AG04449 (cell line): ENCODE data around the gene EIF3K.

ENCODE experiments used
- CTCF ChIA-PET: fragments of 350-600 bp; formaldehyde crosslinking; extraction: SDS; loops from one replicate; lab custom pipeline; 2021; ENCODE audit warnings: antibody characterized with exemption; lab: Yijun Ruan, JAX
- POLR2A ChIA-PET: fragments of 400-600, 350-600 bp; formaldehyde crosslinking; extraction: SDS; loops from one replicate; lab custom pipeline; 2020; ENCODE audit warnings: antibody characterized with exemption, inconsistent platforms; lab: Yijun Ruan, JAX
- DNase-seq: peaks from one replicate; pipeline ENCODE4 v3.0.0-alpha.2; 2010; ENCODE audit warnings: low read depth, low spot score
- H3K4me3 ChIP-seq: 2 replicates; pipeline ENCODE4 v1.5.1; 2011; ENCODE audit warnings: low read depth, mild to moderate bottlenecking, control low read depth, low read length
- CTCF ChIP-seq: IDR thresholded peaks from one replicate; pipeline ENCODE4 v1.5.1; 2011; ENCODE audit warnings: mild to moderate bottlenecking, moderate library complexity, low read length, control low read depth, inconsistent platforms; ENCODE audit not compliant: insufficient read depth; ENCODE audit errors: missing control alignments

EIF3K gene

DNA sequence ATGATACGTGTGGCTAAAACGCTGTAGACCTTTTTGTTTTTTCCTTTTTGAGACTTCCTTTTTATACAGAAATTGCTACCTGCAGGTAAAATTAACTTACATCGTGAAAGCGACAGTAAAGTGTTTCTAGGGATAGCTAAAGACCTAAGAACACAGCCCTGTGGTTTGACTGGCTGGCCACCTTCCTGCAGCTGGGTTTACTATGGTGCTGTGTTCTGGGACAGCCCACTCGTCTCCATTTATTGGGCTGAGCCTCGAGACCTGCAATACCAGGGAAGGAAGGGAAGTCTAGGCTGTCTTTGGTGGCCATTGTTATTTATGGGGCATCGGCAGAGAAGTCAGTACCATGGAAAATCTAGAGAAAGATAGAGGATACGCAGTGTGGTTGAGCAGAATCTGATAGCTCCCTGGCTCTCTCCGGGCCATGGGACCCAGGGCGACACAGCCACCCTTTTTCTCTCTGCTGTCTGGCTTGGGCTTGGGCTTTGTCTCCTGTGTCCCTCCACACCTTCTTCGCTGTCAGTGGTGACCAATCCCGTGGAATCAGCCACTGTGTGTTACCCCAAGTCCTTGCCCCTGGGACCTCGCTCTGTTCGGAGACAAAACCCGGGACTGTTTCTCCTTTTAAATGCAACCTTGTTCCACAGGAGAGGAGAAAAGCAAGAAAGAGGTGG is 59.4 kb downstream of the EIF3K start:
- no peak for TF ChIP-seq CTCF
- ChIA-PET CTCF (interaction anchor here (1.1 to 1.4 kb wide), 2 partner anchors 11 to 14 kb away, joined by 3 to 4 read pairs; no protein-coding TSS in a partner anchor), POLR2A (interaction anchor here (0.6 kb wide), 1 partner anchor 152 kb away, joined by 4 read pairs; no protein-coding TSS in a partner anchor)
- H3K4me3 ChIP-seq: no peak overlapping the region
- DNase-seq: no peak

- H3K4me3 ChIP-seq: no peak overlapping the region
- DNase-seq: no peak
- POLR2A ChIA-PET: no interaction called here
- CTCF ChIA-PET: interaction anchor here (1.4 kb wide), 1 partner anchor 12 kb away, joined by 4 read pairs; no protein-coding TSS in a partner anchor
- no peak for TF ChIP-seq CTCF
Measured at GRCh38 chr19:38678891-38679494, 60.0 kb downstream of the EIF3K start.

- H3K4me3 ChIP-seq: no peak overlapping the region
- ChIA-PET CTCF (interaction anchor here (1.3 to 1.4 kb wide), 2 partner anchors 11 to 13 kb away, joined by 4 to 5 read pairs; no protein-coding TSS in a partner anchor), POLR2A (no interaction called here)
- no peak for DNase-seq
- TF ChIP-seq CTCF: no peak
Measured at GRCh38 chr19:38679839-38680238, 60.9 kb downstream of the EIF3K start.

DNA sequence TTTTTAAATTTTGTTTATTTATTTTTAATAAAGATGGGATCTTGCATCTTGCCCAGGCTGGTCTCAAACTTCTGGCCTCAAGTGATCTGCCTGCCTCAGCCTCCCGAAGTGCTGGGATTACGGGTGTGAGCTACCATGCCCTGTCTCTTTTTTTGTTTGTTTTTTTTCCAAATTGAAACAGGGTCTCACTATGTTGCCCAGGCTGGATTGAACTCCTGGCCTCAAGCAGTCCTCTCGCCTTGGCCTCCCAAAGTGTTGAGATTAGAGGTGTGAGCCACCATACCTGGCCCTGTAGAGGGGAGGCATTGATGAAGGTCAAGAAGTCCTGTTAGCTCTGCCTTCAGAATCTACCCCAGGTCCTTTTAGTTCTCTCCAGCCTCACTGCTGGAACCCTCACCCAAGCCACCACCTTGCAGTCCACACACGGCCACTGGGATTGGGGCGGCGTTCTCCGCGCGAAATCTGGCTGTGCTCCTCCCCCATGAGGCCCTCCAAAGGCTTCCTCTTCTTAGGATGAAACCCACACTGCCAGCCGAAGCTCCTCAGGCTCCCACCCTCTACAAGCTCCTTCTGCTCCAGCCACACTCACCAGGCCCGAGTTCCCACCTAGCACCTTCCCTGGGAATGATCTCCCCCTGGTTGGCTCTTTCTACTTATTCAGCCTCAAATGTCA is 63.3 kb downstream of the EIF3K start:
- H3K4me3 ChIP-seq: no peak overlapping the region
- no peak for TF ChIP-seq CTCF
- ChIA-PET CTCF (interaction anchor here (0.7 to 2.1 kb wide), 4 partner anchors 11 to 277 kb away, joined by 3 to 7 read pairs (median 4); no protein-coding TSS in a partner anchor), POLR2A (interaction anchor here (0.7 to 1.4 kb wide), 2 partner anchors 12 to 23 kb away, joined by 3 to 9 read pairs; no protein-coding TSS in a partner anchor)
- DNase-seq: no peak

DNA sequence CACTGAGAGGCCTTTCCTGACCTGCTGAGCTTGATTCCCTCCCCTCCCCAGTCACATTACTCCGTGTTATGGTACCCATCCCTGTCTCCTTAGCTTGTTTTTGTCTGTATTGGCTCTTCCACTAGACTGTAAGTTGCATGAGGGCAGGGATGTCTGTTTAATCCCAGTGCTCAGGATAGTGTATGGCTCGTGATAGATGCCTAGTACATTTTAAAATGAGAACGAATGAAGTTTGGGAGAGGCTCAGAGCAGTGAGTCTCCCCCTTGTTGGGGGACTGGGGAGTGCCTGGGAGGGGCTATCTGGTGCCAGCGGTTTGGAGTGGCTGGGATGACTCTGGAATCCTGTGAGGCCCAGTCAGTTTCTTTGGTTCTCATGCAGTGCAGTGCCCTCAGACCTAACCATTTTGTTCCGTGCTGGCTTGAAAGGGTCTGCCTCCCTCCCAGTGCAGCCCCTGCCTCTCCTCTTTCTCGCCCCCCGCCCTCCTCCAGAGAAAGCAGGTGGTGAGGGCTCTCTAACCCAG is 63.9 kb downstream of the EIF3K start:
- CTCF ChIA-PET: interaction anchor here (0.9 to 2.1 kb wide), 3 partner anchors 12 to 28 kb away, joined by 3 to 7 read pairs (median 4); no protein-coding TSS in a partner anchor
- no peak overlapping the region for H3K4me3 ChIP-seq
- no peak for TF ChIP-seq CTCF
- DNase-seq: no peak
- POLR2A ChIA-PET: interaction anchor here (0.7 to 1.6 kb wide), 7 partner anchors 11 to 35 kb away, joined by 3 to 9 read pairs (median 5); partner anchors contain the start of gene ACTN4
